Vagina (tissue), 2 donors: Measurements from ENCODE around the gene FAM107B.

Experiments
- POLR2A ChIP-seq, 2 donors: fragments of 450-650 bp; IDR thresholded peaks; one replicate each; pipeline ENCODE4 v1.6.1; 2017; ENCODE audit warnings: antibody characterized with exemption in 2 of 2, mild to moderate bottlenecking in 2 of 2, moderate library complexity in 2 of 2
- POLR2AphosphoS5 ChIP-seq, 2 donors: sonication (generic); formaldehyde crosslinking; IDR thresholded peaks; one replicate each; pipeline ENCODE4 v1.9.0; 2017; ENCODE audit warnings: antibody characterized with exemption in 2 of 2, mild to moderate bottlenecking in 2 of 2, low read depth in 1 of 2; ENCODE audit not compliant: insufficient read depth in 1 of 2
- TF ChIP-seq, protein P1 (sequence below), 3 experiments: fragments of 450-650 bp in 2 of 3; fragments of 200-600 bp in 1 of 3; sonication (generic) in 1 of 3; IDR thresholded peaks; one replicate each; pipeline ENCODE4 v1.5.1; 2017 to 2019; ENCODE audit warnings: antibody characterized with exemption in 3 of 3, mild to moderate bottlenecking in 2 of 3, moderate library complexity in 2 of 3

DNA sequence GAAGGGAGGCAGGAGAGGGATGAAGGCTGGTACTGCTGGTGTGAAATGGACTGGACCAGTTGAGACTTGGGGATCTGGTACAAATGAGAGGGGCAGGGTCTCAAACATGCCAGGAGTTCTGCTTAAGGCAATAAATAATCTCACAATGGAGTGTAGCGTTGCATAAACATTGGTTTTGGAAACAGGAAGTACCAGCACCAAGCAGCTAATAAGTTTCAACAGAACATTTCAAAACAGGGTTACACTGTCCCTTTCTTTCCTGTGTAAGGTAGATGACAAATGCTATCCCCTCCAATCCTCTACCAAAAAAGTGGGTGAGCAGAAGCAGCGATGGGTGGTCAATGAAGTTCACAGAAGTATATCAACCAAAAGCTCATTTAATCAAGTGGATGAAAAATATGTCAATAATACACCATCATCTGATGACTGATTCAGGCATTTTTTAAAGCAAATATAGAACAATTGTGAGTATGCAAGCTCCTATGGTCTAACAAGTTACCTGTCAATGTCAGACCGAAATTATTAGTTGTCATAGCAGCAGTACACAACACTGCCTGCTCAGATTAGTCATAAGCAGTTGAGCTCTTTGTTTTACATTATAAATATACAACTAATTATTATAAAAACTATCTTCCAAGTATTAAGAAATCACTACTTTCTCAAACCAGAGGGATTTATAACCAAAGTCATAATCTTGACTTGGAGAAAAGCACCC, 220.0 kb downstream of the FAM107B start:
- TF ChIP-seq POLR2A (IDR thresholded peaks at IDR 0.05) (no peak), POLR2AphosphoS5 (IDR thresholded peaks at IDR 0.05; ENCODE audit: insufficient read depth in 1 of 2, low read depth in 1 of 2) (no peak)
- TF ChIP-seq, protein P1, sequence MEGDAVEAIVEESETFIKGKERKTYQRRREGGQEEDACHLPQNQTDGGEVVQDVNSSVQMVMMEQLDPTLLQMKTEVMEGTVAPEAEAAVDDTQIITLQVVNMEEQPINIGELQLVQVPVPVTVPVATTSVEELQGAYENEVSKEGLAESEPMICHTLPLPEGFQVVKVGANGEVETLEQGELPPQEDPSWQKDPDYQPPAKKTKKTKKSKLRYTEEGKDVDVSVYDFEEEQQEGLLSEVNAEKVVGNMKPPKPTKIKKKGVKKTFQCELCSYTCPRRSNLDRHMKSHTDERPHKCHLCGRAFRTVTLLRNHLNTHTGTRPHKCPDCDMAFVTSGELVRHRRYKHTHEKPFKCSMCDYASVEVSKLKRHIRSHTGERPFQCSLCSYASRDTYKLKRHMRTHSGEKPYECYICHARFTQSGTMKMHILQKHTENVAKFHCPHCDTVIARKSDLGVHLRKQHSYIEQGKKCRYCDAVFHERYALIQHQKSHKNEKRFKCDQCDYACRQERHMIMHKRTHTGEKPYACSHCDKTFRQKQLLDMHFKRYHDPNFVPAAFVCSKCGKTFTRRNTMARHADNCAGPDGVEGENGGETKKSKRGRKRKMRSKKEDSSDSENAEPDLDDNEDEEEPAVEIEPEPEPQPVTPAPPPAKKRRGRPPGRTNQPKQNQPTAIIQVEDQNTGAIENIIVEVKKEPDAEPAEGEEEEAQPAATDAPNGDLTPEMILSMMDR (IDR thresholded peaks at IDR 0.05), result no peak
